ENCODE measurements around the gene ANKRD52.

- TF ChIP-seq CTCF (conservative IDR thresholded peaks at IDR 0.05; ENCODE audit: low read length): no peak
- TF ChIP-seq EZH2phosphoT487 (IDR thresholded peaks at IDR 0.05; ENCODE audit: borderline replicate concordance): no peak
Measured at GRCh38 chr12:56219840-56220239, 38.3 kb downstream of the ANKRD52 start.
